ENCODE results near the gene MTUS2. TPM values are rescaled to one million over a fixed set of nuclear protein-coding genes. Genes with fewer than 3 reads are reported as not detected.

Gene MTUS2
- total and polyA plus RNA-seq, 9 of the 15 experiments (the other 6 are each of a cell fraction or from before 2014, with no cell fraction given) = 0.01 to 0.28 (median 0.06) TPM; not detected in 1

DNA sequence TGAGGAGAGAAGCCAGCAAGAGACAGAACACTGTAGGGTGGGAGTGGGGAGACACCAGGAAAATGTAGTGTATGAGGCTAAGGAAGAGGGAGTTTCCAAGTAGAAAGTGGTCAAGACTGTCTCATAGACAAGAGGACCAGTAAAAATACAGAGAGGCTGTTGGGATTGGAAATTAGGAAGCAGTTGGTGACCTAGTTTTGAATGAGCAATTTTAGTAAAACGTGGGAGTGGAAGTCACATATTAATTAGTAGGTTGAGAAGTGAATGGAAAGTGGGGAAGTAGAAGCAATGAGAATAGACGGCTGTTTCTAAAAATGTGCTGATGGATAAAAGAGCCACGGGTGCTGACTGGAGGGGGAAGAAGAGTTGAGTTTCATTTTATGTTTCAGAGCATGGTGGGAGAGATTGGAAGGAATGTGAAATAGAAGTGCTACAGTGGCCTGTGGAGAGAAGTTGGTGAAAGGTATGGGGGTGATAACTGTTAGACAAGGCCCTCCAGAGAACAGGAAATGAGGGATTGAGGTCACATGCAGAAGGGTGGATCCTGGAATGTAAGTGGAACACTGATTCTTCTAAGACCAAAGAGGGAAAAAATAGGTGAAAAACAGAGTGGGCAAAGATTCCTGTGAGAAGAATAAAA lies 247.3 kb downstream of the MTUS2 start (continued):
- TF ChIP-seq ZNF24 (IDR thresholded peaks at IDR 0.05) (no peak), ZNF764 (CRISPR knock-in tag; IDR thresholded peaks at IDR 0.05; ENCODE audit: low read depth) (no peak), CBX3 (IDR thresholded peaks at IDR 0.05; ENCODE audit: borderline replicate concordance in 1 of 2, low read length in 2 of 2) (no peak)

- Histone ChIP-seq H3K9ac (ENCODE audit: insufficient read depth in 1 of 2, low read depth in 2 of 2, low read length in 2 of 2) (no peak overlapping the region), H3K4me1 (replicated peaks in 1 of 2; ENCODE audit: control insufficient read depth in 2 of 2, insufficient read depth in 2 of 2, low read length in 2 of 2) (no peaks in the 10 kb centered on the region), H3K4me2 (ENCODE audit: insufficient read depth, low read length) (no peak overlapping the region), H3K27ac (ENCODE audit: extremely low read depth, low read depth, low read length) (no peak overlapping the region), H3K79me2 (ENCODE audit: control insufficient read depth, insufficient read depth, low read length) (no peaks in the 10 kb centered on the region), H2AFZ (ENCODE audit: low read depth, low read length) (no peak overlapping the region), H3K9me1 (ENCODE audit: control insufficient read depth, insufficient read depth, low read length) (no peaks in the 10 kb centered on the region), H3K36me3 (ENCODE audit: control insufficient read depth, insufficient read depth, low read length) (no peaks in the 10 kb centered on the region), H3K9me3 (replicated peaks; ENCODE audit: control insufficient read depth, insufficient read depth, low read depth, low read length) (no peaks in the 10 kb centered on the region), H3K27me3 (ENCODE audit: control insufficient read depth in 2 of 2, insufficient read depth in 2 of 2, low read length in 2 of 2) (no peaks in the 10 kb centered on the region), H3K4me3 (no peak overlapping the region), H4K20me1 (replicated peaks; ENCODE audit: control insufficient read depth, insufficient read depth, low read length) (no peaks in the 10 kb centered on the region)
- in situ Hi-C loops (cut with MboI) = no loop called here
- no TSS peak for BruUV-seq (replicated peaks)
- WGBS (ENCODE audit: insufficient coverage, low coverage, missing lambda C conversion rate) = 0% methylated on average over 3 of the region's 3 CpGs
- intact Hi-C loops (cut with micrococcal nuclease) = no loop called here
- TF ChIP-seq THAP12 (CRISPR knock-in tag; IDR thresholded peaks at IDR 0.05) = no peak
- TF ChIP-seq ARID1B (IDR thresholded peaks at IDR 0.05) = no peak
- no peak for TF ChIP-seq ZKSCAN8 (CRISPR knock-in tag; IDR thresholded peaks at IDR 0.05)
- TF ChIP-seq BRF1 (IDR thresholded peaks at IDR 0.05; ENCODE audit: borderline replicate concordance, extremely low read depth, insufficient read length) = no peak
- TF ChIP-seq PATZ1 (CRISPR knock-in tag; IDR thresholded peaks at IDR 0.05; ENCODE audit: borderline replicate concordance) = no peak
- no peak for TF ChIP-seq IRF1 (CRISPR knock-in tag; IDR thresholded peaks at IDR 0.05; ENCODE audit: borderline replicate concordance)
- TF ChIP-seq GTF2B (IDR thresholded peaks at IDR 0.05; ENCODE audit: extremely low read depth, insufficient read length) = no peak
- TF ChIP-seq STAT5B (CRISPR knock-in tag; IDR thresholded peaks at IDR 0.05) = no peak
- no peak for TF ChIP-seq MXI1 (IDR thresholded peaks at IDR 0.05; ENCODE audit: low read depth, low read length)
- no peak for TF ChIP-seq HMG20B (CRISPR knock-in tag; IDR thresholded peaks at IDR 0.05)
- ChIA-PET POLR2A (no interaction called here), CTCF (ENCODE audit: low intra/inter-chr PET ratio) (no interaction called here)
- ATAC-seq = no peak
- no peak for FAIRE-seq
- no peak for DNase-seq (ENCODE audit: extremely low read depth in 1 of 4, low spot score in 3 of 4)
Observed at GRCh38 chr13:29073755-29074154, 253.6 kb downstream of the MTUS2 start.

All from K562 (cell line).